HepG2 (cell line): Measurements from ENCODE around the gene RAB40C. TPM values are rescaled to one million over a fixed set of nuclear protein-coding genes. Genes with fewer than 3 reads are reported as not detected.

Experiments
- DNMT1 ChIP-seq: sonication (generic); formaldehyde crosslinking; IDR thresholded peaks from 2 replicates; pipeline ENCODE4 v1.5.1; 2020; ENCODE audit warnings: mild to moderate bottlenecking, missing genetic modification reagents
- GATAD1 ChIP-seq: IDR thresholded peaks from 2 replicates; pipeline ENCODE4 v1.6.1; 2016; ENCODE audit warnings: missing genetic modification reagents, missing compliant biosample characterization
- HNF4G ChIP-seq, 2 experiments: sonication (generic) in 1 of 2; formaldehyde crosslinking in 1 of 2; IDR thresholded peaks; 2 replicates each; pipeline versions ENCODE4 v1.4.0 to v1.6.1; 2011 to 2020; ENCODE audit warnings: borderline replicate concordance in 2 of 2, low read depth in 2 of 2, mild to moderate bottlenecking in 2 of 2, low read length in 1 of 2, missing genetic modification reagents in 1 of 2, moderate library complexity in 1 of 2
- NFKB2 ChIP-seq: sonication (generic); formaldehyde crosslinking; IDR thresholded peaks from 2 replicates; pipeline ENCODE4 v1.4.0; 2020; ENCODE audit warnings: missing genetic modification reagents, borderline replicate concordance
- PTBP1 ChIP-seq: fragments of 200-400 bp; formaldehyde crosslinking; IDR thresholded peaks from 2 replicates; pipeline ENCODE4 v1.6.1; 2018; ENCODE audit warnings: low read length, low read depth; ENCODE audit not compliant: poor library complexity, severe bottlenecking
- RFX1 ChIP-seq: fragments of 450-650 bp; IDR thresholded peaks from 2 replicates; pipeline ENCODE4 v1.6.1; 2017
- SP5 ChIP-seq: IDR thresholded peaks from 2 replicates; pipeline ENCODE4 v1.6.1; 2016; ENCODE audit warnings: low read depth, borderline replicate concordance
- ZNF557 ChIP-seq: sonication (generic); formaldehyde crosslinking; IDR thresholded peaks from 2 replicates; pipeline ENCODE4 v1.4.0; 2020; ENCODE audit warnings: missing genetic modification reagents
- ZNF558 ChIP-seq: sonication (generic); formaldehyde crosslinking; IDR thresholded peaks from 2 replicates; pipeline ENCODE4 v1.9.0; 2022; ENCODE audit warnings: mild to moderate bottlenecking, missing genetic modification reagents, borderline replicate concordance
- ZNF629 ChIP-seq: sonication (generic); formaldehyde crosslinking; conservative IDR thresholded peaks from 2 replicates; pipeline ENCODE4 v1.5.0; 2020; ENCODE audit warnings: missing genetic modification reagents
- polyA plus RNA-seq, 8 experiments: library from polyadenylated mRNA; depleted of rRNA in 3 of 8; stranded (reverse) in 7 of 8; unstranded in 1 of 8; fragments of >200 nt; fragmentation: Illumina TruSeq in 4 of 8; extraction: Trizol in 4 of 8; gene quantifications; 2 replicates each; pipeline versions ENCODE4 v1.2.1 to v1.2.3, GENCODE V29; 2011 to 2016; ENCODE audit warnings: low read depth in 4 of 8, missing spikeins in 1 of 8, mixed read lengths in 1 of 8; ENCODE audit not compliant: insufficient read depth in 1 of 8
- total RNA-seq, 5 experiments: library from RNA; depleted of rRNA; stranded (reverse); fragments of >200 nt; fragmentation: Illumina TruSeq; extraction: Trizol; gene quantifications; 2 replicates each; pipeline ENCODE4 v1.2.3, GENCODE V29; 2016; ENCODE audit warnings: low read depth in 1 of 5
- TF ChIP-seq, protein P1 (sequence below): sonication (generic); formaldehyde crosslinking; IDR thresholded peaks from 2 replicates; pipeline ENCODE4 v1.4.0; 2020; ENCODE audit warnings: missing genetic modification reagents
- TF ChIP-seq, protein P2 (sequence below): sonication (generic); formaldehyde crosslinking; IDR thresholded peaks from 2 replicates; pipeline ENCODE4 v1.4.0; 2020; ENCODE audit warnings: missing genetic modification reagents, borderline replicate concordance
- TF ChIP-seq, protein P3 (sequence below): sonication (generic); formaldehyde crosslinking; IDR thresholded peaks from 2 replicates; pipeline ENCODE4 v1.4.0; 2020; ENCODE audit warnings: missing genetic modification reagents
- TF ChIP-seq, protein P4 (sequence below): IDR thresholded peaks from 2 replicates; pipeline ENCODE4 v1.6.1; 2016; ENCODE audit warnings: low read depth
- TF ChIP-seq, protein P5 (sequence below): sonication (generic); formaldehyde crosslinking; IDR thresholded peaks from 2 replicates; pipeline ENCODE4 v1.8.0; 2022; ENCODE audit warnings: missing genetic modification reagents, mild to moderate bottlenecking, inconsistent platforms, borderline replicate concordance
- TF ChIP-seq, protein P6 (sequence below): sonication (generic); formaldehyde crosslinking; IDR thresholded peaks from 2 replicates; pipeline ENCODE4 v1.4.0; 2020; ENCODE audit warnings: missing genetic modification reagents

The RAB40C gene
- total and polyA plus RNA-seq, 2 of the 13 experiments (the other 11 are each of a cell fraction or from before 2014, with no cell fraction given) = 7.7 to 11.5 TPM

DNA sequence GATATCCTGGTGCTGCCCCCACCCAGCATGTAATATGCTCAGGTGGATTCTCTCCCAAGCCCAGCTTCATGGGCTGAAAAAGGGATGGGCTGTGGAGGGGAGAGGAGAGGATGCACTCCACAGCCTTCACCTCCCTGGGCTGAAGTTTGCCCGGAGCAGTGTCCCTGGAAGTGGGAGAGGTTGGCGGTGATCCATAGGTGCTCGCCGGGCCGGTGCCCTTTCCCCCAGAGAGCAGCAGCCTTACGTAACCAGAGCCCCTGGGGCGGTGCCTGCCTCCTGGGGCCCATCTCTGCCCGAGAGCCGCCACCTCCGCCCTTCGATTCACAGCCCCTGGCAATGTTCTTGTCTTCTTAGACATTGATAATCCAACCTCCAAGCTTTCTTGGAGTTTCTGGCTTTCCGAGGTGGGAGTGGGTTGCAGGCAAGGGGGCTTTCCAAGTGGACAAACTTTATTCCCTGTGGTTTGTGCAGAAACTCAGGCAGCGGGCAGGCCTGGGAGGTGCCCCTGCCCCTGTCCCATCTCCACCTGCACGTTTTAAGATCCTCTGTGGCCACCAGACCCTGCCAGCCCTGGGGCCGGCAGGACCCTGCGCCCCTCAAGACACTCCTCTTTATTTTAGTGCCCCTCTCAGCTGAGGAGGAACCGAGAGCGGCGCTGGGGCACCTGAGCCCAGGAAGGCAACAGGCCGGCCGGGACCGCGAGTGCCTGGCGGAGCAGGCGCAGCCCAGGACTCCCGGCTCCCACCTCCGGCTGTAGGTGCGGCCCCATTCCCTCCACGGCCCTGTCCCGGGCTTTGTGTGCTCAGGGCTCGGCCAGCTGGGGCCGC, 56.2 kb downstream of the RAB40C start (continued):
- 0 out of 2 replicates have a peak, but pooled peaks have one; percentile 41 for TF ChIP-seq ZNF558 (CRISPR knock-in tag)
- no peak for TF ChIP-seq PTBP1
- no peak for TF ChIP-seq NFKB2 (CRISPR knock-in tag)
- no peak for TF ChIP-seq ZNF557
- TF ChIP-seq SP5 (CRISPR knock-in tag) = peak; percentile 52
- no peak for TF ChIP-seq ZNF629 (CRISPR knock-in tag)
- TF ChIP-seq, protein P1, sequence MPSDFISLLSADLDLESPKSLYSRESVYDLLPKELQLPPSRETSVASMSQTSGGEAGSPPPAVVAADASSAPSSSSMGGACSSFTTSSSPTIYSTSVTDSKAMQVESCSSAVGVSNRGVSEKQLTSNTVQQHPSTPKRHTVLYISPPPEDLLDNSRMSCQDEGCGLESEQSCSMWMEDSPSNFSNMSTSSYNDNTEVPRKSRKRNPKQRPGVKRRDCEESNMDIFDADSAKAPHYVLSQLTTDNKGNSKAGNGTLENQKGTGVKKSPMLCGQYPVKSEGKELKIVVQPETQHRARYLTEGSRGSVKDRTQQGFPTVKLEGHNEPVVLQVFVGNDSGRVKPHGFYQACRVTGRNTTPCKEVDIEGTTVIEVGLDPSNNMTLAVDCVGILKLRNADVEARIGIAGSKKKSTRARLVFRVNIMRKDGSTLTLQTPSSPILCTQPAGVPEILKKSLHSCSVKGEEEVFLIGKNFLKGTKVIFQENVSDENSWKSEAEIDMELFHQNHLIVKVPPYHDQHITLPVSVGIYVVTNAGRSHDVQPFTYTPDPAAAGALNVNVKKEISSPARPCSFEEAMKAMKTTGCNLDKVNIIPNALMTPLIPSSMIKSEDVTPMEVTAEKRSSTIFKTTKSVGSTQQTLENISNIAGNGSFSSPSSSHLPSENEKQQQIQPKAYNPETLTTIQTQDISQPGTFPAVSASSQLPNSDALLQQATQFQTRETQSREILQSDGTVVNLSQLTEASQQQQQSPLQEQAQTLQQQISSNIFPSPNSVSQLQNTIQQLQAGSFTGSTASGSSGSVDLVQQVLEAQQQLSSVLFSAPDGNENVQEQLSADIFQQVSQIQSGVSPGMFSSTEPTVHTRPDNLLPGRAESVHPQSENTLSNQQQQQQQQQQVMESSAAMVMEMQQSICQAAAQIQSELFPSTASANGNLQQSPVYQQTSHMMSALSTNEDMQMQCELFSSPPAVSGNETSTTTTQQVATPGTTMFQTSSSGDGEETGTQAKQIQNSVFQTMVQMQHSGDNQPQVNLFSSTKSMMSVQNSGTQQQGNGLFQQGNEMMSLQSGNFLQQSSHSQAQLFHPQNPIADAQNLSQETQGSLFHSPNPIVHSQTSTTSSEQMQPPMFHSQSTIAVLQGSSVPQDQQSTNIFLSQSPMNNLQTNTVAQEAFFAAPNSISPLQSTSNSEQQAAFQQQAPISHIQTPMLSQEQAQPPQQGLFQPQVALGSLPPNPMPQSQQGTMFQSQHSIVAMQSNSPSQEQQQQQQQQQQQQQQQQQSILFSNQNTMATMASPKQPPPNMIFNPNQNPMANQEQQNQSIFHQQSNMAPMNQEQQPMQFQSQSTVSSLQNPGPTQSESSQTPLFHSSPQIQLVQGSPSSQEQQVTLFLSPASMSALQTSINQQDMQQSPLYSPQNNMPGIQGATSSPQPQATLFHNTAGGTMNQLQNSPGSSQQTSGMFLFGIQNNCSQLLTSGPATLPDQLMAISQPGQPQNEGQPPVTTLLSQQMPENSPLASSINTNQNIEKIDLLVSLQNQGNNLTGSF (CRISPR knock-in tag) = no peak
- peak; percentile 40 for TF ChIP-seq GATAD1 (CRISPR knock-in tag)
- TF ChIP-seq DNMT1 (CRISPR knock-in tag) = 0 out of 2 replicates have a peak, but pooled peaks have one; percentile 44
- no peak for TF ChIP-seq RFX1
- TF ChIP-seq, protein P2, sequence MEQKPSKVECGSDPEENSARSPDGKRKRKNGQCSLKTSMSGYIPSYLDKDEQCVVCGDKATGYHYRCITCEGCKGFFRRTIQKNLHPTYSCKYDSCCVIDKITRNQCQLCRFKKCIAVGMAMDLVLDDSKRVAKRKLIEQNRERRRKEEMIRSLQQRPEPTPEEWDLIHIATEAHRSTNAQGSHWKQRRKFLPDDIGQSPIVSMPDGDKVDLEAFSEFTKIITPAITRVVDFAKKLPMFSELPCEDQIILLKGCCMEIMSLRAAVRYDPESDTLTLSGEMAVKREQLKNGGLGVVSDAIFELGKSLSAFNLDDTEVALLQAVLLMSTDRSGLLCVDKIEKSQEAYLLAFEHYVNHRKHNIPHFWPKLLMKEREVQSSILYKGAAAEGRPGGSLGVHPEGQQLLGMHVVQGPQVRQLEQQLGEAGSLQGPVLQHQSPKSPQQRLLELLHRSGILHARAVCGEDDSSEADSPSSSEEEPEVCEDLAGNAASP = peak; percentile 33; the same call in 1 of the 2 replicates
- TF ChIP-seq HNF4G (IDR thresholded peaks at IDR 0.05; ENCODE audit: borderline replicate concordance, low read depth, low read length) = peak; percentile 45; the same call in 1 of the 2 replicates
- TF ChIP-seq HNF4G (CRISPR knock-in tag; IDR thresholded peaks at IDR 0.05; ENCODE audit: borderline replicate concordance, low read depth) = no peak
- TF ChIP-seq, protein P3, sequence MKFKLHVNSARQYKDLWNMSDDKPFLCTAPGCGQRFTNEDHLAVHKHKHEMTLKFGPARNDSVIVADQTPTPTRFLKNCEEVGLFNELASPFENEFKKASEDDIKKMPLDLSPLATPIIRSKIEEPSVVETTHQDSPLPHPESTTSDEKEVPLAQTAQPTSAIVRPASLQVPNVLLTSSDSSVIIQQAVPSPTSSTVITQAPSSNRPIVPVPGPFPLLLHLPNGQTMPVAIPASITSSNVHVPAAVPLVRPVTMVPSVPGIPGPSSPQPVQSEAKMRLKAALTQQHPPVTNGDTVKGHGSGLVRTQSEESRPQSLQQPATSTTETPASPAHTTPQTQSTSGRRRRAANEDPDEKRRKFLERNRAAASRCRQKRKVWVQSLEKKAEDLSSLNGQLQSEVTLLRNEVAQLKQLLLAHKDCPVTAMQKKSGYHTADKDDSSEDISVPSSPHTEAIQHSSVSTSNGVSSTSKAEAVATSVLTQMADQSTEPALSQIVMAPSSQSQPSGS = peak; percentile 62; the same call in 1 of the 2 replicates
- TF ChIP-seq, protein P4, sequence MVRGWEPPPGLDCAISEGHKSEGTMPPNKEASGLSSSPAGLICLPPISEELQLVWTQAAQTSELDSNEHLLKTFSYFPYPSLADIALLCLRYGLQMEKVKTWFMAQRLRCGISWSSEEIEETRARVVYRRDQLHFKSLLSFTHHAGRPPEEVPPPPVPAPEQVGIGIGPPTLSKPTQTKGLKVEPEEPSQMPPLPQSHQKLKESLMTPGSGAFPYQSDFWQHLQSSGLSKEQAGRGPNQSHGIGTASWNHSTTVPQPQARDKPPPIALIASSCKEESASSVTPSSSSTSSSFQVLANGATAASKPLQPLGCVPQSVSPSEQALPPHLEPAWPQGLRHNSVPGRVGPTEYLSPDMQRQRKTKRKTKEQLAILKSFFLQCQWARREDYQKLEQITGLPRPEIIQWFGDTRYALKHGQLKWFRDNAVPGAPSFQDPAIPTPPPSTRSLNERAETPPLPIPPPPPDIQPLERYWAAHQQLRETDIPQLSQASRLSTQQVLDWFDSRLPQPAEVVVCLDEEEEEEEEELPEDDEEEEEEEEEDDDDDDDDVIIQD (CRISPR knock-in tag) = no peak
- TF ChIP-seq, protein P5, sequence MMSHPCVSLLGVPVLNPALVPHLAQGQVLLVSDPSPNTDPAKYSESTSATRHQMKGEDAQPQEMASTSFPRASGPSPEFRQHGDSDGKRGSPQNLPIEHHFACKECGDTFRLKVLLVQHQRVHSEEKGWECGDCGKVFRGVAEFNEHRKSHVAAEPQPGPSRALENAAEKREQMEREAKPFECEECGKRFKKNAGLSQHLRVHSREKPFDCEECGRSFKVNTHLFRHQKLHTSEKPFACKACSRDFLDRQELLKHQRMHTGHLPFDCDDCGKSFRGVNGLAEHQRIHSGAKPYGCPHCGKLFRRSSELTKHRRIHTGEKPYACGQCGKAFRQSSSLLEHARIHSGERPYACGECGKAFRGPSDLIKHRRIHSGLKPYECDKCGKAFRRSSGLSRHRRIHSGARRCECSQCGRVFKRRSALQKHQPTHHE (CRISPR knock-in tag) = no peak
- TF ChIP-seq, protein P6, sequence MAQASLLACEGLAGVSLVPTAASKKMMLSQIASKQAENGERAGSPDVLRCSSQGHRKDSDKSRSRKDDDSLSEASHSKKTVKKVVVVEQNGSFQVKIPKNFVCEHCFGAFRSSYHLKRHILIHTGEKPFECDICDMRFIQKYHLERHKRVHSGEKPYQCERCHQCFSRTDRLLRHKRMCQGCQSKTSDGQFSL (CRISPR knock-in tag) = no peak
